Measurements from ENCODE around the gene SETBP1. TPM values are rescaled to one million over a fixed set of nuclear protein-coding genes. Genes with fewer than 3 reads are reported as not detected.
A peak's percentile ranks its signal among the peaks of the same experiment; 100 is the strongest.

The SETBP1 gene
- total RNA-seq (2014; rRNA removed; shearing (Covaris generic)) = 1.0 and 1.6 TPM in 2 replicates

DNA sequence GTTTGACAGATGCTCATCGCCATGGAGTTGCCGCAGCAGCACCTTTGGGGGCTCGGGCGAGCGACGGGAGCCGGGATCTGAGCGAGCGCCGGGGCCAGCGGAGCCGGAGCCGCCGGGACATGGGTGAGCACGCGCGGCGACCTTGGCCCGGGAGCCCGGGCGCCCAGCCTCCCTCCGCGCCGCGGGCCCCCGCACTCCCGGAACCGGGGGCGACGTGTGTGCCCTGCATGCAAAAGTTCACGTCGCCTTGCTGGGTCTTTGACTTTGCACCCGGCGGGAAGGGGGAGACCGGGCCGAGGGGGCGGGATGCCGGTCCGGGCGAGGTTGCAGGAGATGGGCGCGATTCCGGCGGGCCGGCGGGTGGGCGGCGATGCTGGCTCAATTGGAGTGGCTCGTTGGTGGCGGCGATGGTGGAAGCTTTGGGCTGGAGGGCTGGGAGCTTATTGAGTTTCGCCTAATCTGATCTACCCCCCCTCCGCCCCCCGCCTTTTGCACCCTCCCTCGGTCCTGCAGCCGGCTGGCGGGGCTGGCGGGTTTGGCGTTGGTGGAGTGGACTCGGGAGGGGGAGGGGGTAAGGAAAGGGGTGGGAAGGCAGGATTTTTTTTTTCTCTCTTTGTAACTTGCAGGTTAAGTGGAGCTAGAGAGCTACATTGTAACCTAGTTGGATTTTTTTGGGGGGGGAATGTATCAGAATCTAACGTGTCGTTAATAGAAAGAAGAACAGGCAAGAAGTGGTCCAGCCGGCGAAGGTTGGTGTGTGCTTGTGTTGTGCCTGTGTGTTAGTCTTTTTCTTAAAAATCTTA lies at the start of gene SETBP1:
SETBP1 (plus strand) TSS at position 616 of the 803 bp plus-strand sequence. CDS start 20,459 bp downstream, outside the sequence.
- DNase-seq (ENCODE audit: low read depth) = peak; percentile 62

DNA sequence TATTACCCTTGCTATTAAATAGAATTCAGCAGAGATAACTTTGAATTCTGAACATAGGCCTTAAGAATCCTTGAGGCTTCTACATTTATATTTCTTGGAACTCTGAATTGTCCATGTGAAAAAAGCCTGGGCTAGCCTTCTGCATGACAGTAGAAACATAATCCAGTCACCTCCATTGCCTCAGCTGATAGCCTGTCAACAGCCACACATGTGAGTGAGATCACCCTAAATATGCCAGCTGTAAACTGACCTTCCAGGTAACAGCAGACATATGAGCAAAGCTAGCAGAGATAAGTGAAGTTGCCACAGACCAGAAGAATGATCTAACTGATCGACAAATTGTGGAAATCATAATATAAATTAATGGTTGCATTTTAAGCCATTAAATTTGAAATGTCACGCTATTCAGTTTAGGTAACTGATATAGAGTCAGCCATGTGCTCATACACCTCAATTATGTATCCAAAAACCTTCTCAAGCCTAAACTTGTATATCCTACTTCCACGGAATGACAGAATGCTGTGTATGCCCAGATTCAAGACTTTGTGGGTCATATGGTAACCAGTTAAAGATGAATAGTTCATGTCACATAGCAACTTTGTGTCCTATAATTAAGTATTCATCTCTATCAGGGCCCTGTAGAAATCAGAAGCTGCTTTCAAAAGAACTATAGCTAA lies 48.1 kb upstream of the SETBP1 start:
- no peak for DNase-seq (ENCODE audit: low read depth)

GRCh38 chr18:44635546-44635945 lies 45.1 kb upstream of the SETBP1 start:
- no peak for DNase-seq (ENCODE audit: low read depth)

- no peak for DNase-seq (ENCODE audit: low read depth)
These were observed 44.4 kb upstream of the SETBP1 start for GRCh38 chr18:44636241-44636640.

DNA sequence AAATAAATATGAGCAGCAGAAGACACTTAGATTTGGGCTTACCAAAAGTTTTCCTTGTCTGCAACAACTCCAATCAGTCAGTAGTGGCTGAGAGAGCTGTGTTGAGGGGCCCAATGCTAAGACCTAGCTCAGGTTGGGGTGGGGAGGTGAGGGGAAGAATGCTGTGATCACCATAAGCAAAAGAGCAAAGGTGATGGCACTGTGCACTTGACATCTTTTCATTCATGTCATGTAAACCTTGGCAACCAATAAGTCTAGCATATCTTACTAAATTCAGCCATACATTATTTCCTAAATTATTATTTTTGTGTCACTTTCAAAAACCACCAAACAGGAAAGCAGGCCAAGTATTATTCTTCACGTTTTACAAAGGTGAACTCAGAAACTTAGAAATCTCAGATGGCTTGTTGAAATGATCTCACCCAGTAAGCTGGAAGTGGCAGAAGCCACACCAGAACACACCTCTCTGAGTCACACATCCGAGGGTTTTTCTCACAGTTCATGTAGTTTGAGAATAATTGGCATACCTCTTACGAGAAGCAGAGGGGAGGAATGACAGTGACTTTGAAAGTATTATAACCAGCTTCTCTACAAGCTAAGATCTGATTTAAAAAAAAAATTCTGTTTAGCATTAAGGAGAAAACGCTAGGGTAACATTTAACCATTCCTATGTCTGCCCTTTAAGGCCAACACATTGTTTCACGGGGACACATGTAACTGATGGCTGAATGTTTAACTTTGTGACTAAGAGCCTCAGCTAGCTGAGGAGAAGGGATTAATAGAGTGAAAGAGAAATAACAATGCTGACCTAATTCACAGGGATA lies 43.3 kb upstream of the SETBP1 start:
- peak; percentile 67 for DNase-seq (ENCODE audit: low read depth)

- no peak for DNase-seq (ENCODE audit: low read depth)
These were observed 42.6 kb upstream of the SETBP1 start for GRCh38 chr18:44638034-44638540.

DNA sequence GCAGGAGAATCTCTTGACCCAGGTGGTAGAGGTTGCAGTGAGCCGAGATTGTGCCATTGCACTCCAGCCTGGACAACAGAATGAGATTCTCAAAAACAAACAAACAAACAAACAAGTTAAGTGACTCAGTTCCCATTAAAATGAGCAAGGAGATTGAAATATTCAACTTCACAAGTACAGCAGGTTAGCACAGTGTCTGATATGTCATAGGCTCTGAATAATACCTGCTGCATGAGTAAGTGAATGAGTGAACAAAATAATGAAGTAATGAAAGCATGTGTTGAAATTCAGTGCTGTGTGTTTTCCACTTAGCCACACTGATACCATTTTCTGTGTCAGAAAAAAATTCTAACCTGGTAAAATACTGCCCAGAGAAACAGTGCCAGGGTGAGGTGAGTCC lies 41.9 kb upstream of the SETBP1 start:
- no peak for DNase-seq (ENCODE audit: low read depth)

DNA sequence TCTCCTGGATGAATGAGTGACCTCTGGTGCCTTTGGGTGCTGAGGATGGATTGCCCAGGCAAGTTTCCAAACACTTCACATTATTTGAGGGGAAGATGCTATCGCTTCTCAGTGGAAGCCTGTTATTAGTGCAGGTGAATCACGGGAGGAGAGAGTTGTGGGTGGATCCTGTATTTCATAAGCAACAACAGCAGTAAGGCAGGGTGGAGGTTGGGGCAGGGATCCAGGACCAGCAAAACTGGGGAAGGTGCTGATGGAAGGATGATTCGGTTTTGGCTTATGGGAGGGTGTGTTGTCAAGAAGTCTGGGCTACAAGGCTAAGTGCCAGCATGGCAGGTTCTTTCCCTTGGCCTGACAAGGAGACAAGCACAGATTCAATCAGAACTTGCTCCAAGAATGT lies 37.7 kb upstream of the SETBP1 start:
- DNase-seq (ENCODE audit: low read depth) = no peak

DNA sequence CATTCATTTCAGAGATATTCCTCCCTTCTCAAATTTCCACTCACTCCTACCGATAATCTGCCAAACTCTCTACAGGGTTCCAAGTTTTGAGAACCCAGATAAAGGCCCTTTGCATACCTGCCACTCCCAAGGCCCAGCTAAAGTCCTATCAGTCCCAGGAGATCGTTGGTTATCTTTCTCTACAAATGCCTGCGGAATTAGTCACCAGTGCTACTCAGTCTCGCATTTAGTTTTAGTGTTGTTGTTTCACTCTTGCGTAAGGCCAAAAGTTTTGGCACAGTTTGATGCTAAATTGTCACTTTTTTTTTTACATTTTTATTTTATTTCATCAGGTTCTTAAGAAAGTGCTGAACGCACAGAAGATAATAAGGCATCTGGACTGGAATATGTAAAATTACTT lies 29.2 kb upstream of the SETBP1 start:
- peak; percentile 67 for DNase-seq (ENCODE audit: low read depth)

DNA sequence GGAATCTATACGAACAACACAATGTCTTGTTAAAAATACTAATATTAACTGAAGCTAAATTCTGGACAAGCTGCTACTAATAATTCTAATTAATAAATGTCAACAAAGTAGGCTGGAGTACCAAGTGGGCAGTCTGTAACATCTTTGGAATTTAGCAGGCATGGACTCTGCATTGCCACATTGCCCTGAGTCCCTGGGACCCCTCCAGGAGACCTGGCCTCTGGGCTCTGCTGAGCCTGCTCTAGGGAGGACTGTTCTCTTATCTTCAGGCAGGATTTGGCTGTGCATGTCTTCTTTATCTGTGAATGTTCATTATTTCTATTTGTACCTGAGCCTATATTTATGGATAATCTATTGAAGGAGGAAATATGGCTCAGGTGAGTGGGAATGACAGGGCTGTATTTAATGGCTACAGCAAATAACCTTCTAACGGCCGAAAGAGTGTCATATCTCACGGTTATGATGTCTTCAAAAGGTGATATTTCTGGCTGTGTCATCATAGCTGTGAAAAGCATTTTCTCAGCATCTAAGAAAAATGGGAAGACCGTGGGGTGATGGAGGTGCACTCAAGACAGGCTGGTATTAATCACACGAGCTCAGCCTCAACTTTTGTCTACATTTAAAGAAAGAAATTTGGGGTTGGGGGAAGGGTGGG lies 28.6 kb upstream of the SETBP1 start:
- no peak for DNase-seq (ENCODE audit: low read depth)

DNA sequence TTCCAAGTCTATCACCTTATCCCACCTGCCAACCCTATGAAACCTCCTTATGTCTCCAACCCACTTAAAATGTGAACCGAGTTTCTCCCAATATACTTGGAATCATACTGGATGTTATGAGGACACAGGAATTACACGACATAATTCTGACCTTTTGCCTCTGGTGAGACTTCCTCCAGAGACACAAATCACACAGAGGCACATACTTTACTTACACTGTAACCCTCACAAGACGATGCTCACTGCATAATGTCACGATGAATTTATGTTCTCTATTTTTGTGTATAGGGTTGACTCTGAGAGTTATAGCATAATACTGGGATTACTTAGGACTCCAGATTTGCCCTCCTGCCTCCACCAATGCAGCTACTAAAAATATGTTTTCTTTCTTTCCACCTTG lies 28.0 kb upstream of the SETBP1 start:
- DNase-seq (ENCODE audit: low read depth) = no peak

DNA sequence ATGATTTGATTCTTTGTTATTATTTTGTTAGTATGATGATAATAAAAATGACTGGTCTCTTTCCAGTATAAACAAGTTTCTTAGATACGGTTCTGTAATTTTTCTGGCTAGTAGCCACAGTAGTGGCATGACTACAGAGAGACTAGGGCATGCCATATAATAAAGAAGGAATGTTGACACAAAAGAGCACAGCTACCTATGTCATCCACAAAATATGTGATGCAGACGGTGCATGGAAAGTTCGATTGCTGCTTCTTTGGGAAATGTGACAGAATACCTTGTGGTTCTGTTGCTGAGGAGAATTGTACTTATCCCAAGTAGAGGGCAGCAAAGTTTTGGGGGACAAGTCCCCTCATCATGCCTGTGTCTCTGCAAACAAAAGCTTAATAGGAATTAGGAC lies 26.1 kb upstream of the SETBP1 start:
- peak; percentile 65 for DNase-seq (ENCODE audit: low read depth)

- DNase-seq (ENCODE audit: low read depth) = no peak
These were observed 25.3 kb upstream of the SETBP1 start for GRCh38 chr18:44655435-44655834.

GRCh38 chr18:44659771-44660170 lies 20.9 kb upstream of the SETBP1 start:
- no peak for DNase-seq (ENCODE audit: low read depth)

DNA sequence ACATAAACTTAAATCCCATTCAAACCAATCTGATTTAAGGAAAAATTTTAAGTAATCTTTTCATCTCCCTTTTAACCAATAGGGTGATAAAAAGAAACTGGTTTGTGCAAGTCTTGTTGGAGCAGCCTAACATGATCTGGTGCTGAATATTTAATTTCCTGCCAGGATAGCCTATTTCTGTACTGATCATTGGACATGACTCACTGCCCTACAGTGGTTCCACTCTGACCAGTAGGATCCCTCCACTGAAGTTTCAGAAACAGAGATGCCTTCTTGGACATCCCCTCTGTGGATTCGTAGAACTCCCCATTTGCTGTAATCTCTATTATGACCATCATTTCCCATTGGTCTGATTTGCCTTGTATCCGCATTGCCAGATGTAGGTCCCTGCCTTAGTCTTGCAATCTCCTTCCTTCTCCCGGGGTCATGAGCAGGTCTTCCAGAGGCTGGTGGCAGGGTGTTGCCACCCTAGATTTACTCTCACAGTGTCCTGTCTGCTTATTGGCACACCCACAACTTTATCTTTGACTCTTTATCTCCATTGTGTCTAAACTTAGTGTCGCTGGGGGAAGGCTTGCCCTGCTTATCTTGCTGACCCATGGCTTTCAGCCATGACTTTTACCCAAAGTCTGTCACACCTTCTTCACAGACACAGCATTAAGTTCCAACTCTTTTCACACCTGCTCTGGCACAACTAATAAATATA lies 12.3 kb upstream of the SETBP1 start:
- no peak for DNase-seq (ENCODE audit: low read depth)

DNA sequence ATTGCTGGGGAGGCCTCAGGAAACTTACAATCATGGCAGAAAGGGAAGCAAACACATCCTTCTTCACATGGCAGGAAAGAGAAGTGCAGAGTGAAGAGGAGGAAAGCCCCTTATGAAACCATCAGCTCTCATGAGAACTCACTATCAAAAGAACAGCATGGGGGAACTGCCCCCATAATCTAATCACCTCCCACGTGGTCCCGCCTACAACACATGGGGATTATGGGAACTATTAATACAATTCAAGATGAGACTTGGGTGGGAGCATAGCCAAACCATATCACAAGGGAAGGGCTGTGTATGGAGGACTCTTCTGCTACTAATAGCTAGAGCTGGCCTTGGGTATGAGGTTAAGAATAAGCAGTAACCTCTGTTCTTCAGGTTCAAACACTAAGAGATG lies 8.8 kb upstream of the SETBP1 start:
- no peak for DNase-seq (ENCODE audit: low read depth)

- no peak for DNase-seq (ENCODE audit: low read depth)
These were observed 8.2 kb upstream of the SETBP1 start for GRCh38 chr18:44672506-44672905.

- DNase-seq (ENCODE audit: low read depth) = no peak
These were observed 7.3 kb upstream of the SETBP1 start for GRCh38 chr18:44673256-44673880.

GRCh38 chr18:44677933-44678332 lies 2.8 kb upstream of the SETBP1 start:
- DNase-seq (ENCODE audit: low read depth) = no peak

- DNase-seq (ENCODE audit: low read depth) = no peak
These were observed 2.0 kb upstream of the SETBP1 start for GRCh38 chr18:44678725-44679055.

Measured in Daoy (cell line).